Keratinocyte (primary cell): Measurements from ENCODE around the gene CLDN14. TPM values are rescaled to one million over a fixed set of nuclear protein-coding genes. Genes with fewer than 3 reads are reported as not detected.

Source experiments
- DNase-seq: peaks from one replicate; pipeline ENCODE4 v3.0.0-alpha.2; 2011; ENCODE audit warnings: low read depth, missing footprints, low spot score
- FAIRE-seq: peaks from 2 replicates; lab custom pipeline; 2011; peaks lifted over from hg19 to GRCh38; lab: Jason Lieb, UNC
- H2AFZ ChIP-seq: 2 replicates; pipeline ENCODE4 v1.6.0; 2012; ENCODE audit warnings: low read length, control low read depth, inconsistent platforms; ENCODE audit not compliant: control insufficient read depth
- H3K27ac ChIP-seq: 2 replicates; pipeline ENCODE4 v1.5.1; 2011; ENCODE audit warnings: low read length; ENCODE audit not compliant: control insufficient read depth, insufficient read depth
- H3K27me3 ChIP-seq: 3 replicates; pipeline ENCODE4 v1.6.0; 2011; ENCODE audit warnings: low read length; ENCODE audit not compliant: control insufficient read depth, insufficient read depth; ENCODE audit errors: extremely low read depth
- H3K36me3 ChIP-seq, 2 experiments: 2 replicates in 1 of 2; 3 replicates in 1 of 2; pipeline ENCODE4 v1.5.1; 2011; ENCODE audit warnings: low read length in 2 of 2, mild to moderate bottlenecking in 1 of 2; ENCODE audit not compliant: control insufficient read depth in 2 of 2, insufficient read depth in 2 of 2; ENCODE audit errors: extremely low read depth in 1 of 2
- H3K4me1 ChIP-seq: 3 replicates; pipeline ENCODE4 v1.5.1; 2011; ENCODE audit warnings: low read length; ENCODE audit not compliant: control insufficient read depth, insufficient read depth; ENCODE audit errors: extremely low read depth
- H3K4me2 ChIP-seq: 3 replicates; pipeline ENCODE4 v1.6.0; 2011; ENCODE audit warnings: low read depth, low read length; ENCODE audit not compliant: control insufficient read depth, insufficient read depth; ENCODE audit errors: extremely low read depth
- H3K4me3 ChIP-seq, 3 experiments: fragments of 200-600 bp in 1 of 3; sonication (generic) in 1 of 3; 2 replicates in 2 of 3; 3 replicates in 1 of 3; pipeline ENCODE4 v1.5.1; 2011 to 2016; ENCODE audit warnings: low read length in 3 of 3, mild to moderate bottlenecking in 3 of 3, control low read depth in 2 of 3, inconsistent platforms in 1 of 3, low read depth in 1 of 3, mixed read lengths in 1 of 3, mixed run types in 1 of 3, moderate library complexity in 1 of 3; ENCODE audit not compliant: control insufficient read depth in 2 of 3, insufficient read depth in 2 of 3; ENCODE audit errors: extremely low read depth in 1 of 3
- H3K79me2 ChIP-seq: 2 replicates; pipeline ENCODE4 v1.6.0; 2012; ENCODE audit warnings: low read length; ENCODE audit not compliant: control insufficient read depth, insufficient read depth
- H3K9ac ChIP-seq: 3 replicates; pipeline ENCODE4 v1.6.0; 2011; ENCODE audit warnings: low read length; ENCODE audit not compliant: control insufficient read depth, insufficient read depth; ENCODE audit errors: extremely low read depth
- H3K9me1 ChIP-seq: 3 replicates; pipeline ENCODE4 v1.6.0; 2011; ENCODE audit warnings: low read length; ENCODE audit not compliant: control insufficient read depth, insufficient read depth; ENCODE audit errors: extremely low read depth
- H3K9me3 ChIP-seq: 2 replicates; pipeline ENCODE4 v1.5.1; 2012; ENCODE audit warnings: low read depth, low read length; ENCODE audit not compliant: control insufficient read depth
- H4K20me1 ChIP-seq: 3 replicates; pipeline ENCODE4 v1.6.0; 2011; ENCODE audit warnings: low read length; ENCODE audit not compliant: control insufficient read depth, insufficient read depth; ENCODE audit errors: extremely low read depth
- EZH2 ChIP-seq: IDR thresholded peaks from one replicate; pipeline ENCODE4 v1.6.1; 2012; ENCODE audit warnings: inconsistent platforms, mild to moderate bottlenecking, low read length, moderate library complexity
- dilution Hi-C: fragments of 300-500 bp; cut with MboI; formaldehyde crosslinking; loops from one replicate; pipeline ENCODE4 v1.7.0; 2020; ENCODE audit warnings: low sequenced_read_pairs; ENCODE audit not compliant: extremely low pct_ligation_motif_present
- polyA plus RNA-seq, 5 experiments: library from polyadenylated mRNA; depleted of rRNA in 3 of 5; stranded (reverse) in 3 of 5; stranded (forward) in 1 of 5; unstranded in 1 of 5; fragments of >200 nt; gene quantifications; 1 replicate in 1 of 5; 2 replicates in 3 of 5; 3 replicates in 1 of 5; pipeline versions ENCODE4 v1.2.1 to v1.2.3, GENCODE V29; 2011 to 2012; ENCODE audit warnings: missing spikeins in 2 of 5, low read depth in 1 of 5, low replicate concordance in 1 of 5
- TF ChIP-seq, protein P1 (sequence below), 3 experiments: IDR thresholded peaks in 1 of 3; conservative IDR thresholded peaks in 1 of 3; optimal IDR thresholded peaks in 1 of 3; 2 replicates in 2 of 3; 3 replicates in 1 of 3; pipeline versions ENCODE3 to v1.5.1; 2011; ENCODE audit warnings: low read length in 3 of 3, mild to moderate bottlenecking in 3 of 3, moderate library complexity in 2 of 3, control low read depth in 1 of 3, inconsistent platforms in 1 of 3; ENCODE audit not compliant: insufficient read depth in 2 of 3; ENCODE audit errors: extremely low read depth in 1 of 3

Gene CLDN14
- polyA plus RNA-seq, 1 donor (not counting 4 experiments of a cell fraction or from before 2014, with no cell fraction given), result not detected

DNA sequence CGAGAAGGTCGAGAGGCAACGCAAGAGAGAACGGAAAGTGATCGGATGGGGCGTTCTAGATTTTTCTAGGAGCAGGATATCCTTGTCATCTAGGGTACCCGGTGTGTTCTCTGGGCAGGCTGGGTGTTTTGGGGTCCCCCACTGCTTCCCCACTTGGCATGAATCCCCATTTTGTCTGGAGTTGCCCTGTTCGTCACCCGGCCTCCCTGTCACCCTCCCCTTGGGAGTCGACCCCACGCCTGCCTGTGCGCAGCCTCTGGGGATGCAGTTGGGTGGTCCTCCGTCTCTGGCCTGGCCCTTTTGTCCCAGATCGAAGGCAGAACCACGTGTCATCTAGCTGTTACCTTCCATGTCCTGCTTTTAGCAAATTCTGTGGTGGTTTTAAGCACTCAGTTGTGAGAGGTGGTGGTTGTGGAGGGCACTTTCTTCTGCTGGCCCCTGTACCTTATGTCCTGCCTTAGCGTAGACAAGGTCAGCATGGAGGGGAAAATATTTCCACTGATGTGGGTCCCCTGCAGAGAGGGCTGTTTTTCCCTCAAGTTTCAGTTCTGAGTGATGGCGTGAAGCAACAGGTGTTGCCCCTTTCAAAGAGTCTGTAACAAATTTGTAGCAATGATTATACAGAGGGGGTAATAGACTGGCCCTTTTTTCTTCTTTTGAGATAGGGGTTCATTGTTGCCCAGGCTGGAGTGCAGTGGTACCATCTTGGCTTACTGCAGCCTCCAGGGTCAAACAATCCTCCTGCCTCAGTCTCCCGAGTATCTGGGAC lies 59.2 kb downstream of the CLDN14 start:
- Histone ChIP-seq H2AFZ (no peak overlapping the region), H3K9ac (no peak overlapping the region), H3K79me2 (no peaks in the 10 kb centered on the region), H3K9me3 (no peaks in the 10 kb centered on the region), H3K4me1 (no peaks in the 10 kb centered on the region), H4K20me1 (no peaks in the 10 kb centered on the region), H3K36me3 (peaks cover 0 to 8% of the 10 kb centered on the region in 2 experiments), H3K4me3 (no peak overlapping the region), H3K9me1 (no peaks in the 10 kb centered on the region), H3K27me3 (no peaks in the 10 kb centered on the region), H3K4me2 (no peak overlapping the region), H3K27ac (no peak overlapping the region)
- DNase-seq (no peak), FAIRE-seq (no peak)
- TF ChIP-seq, protein P1, sequence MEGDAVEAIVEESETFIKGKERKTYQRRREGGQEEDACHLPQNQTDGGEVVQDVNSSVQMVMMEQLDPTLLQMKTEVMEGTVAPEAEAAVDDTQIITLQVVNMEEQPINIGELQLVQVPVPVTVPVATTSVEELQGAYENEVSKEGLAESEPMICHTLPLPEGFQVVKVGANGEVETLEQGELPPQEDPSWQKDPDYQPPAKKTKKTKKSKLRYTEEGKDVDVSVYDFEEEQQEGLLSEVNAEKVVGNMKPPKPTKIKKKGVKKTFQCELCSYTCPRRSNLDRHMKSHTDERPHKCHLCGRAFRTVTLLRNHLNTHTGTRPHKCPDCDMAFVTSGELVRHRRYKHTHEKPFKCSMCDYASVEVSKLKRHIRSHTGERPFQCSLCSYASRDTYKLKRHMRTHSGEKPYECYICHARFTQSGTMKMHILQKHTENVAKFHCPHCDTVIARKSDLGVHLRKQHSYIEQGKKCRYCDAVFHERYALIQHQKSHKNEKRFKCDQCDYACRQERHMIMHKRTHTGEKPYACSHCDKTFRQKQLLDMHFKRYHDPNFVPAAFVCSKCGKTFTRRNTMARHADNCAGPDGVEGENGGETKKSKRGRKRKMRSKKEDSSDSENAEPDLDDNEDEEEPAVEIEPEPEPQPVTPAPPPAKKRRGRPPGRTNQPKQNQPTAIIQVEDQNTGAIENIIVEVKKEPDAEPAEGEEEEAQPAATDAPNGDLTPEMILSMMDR (optimal IDR thresholded peaks at IDR 0.05 in 1 of 3, IDR thresholded peaks at IDR 0.05 in 1 of 3, conservative IDR thresholded peaks at IDR 0.05 in 1 of 3; ENCODE audit: extremely low read depth in 1 of 3, insufficient read depth in 2 of 3, low read length in 3 of 3), result no peak
- no peak for TF ChIP-seq EZH2
- dilution Hi-C loops, result no loop called here

DNA sequence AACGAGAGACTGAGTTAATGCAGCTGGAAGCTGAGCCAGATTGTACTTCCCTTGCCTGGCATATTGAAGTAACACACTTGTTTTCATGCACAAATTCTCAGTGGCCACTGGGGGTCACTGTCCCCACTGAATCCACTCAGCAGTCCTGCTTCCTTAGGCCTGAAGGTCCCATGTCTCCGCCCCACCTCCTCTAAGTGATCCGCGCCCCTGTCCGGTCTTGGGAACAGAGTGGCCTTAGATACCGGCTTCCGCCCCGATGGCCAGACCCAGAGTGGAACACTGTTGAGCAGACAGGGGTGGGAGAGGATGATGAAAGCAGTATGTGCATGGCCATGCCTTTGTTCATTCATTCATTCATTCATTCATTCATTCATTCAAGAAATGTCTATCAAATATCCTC lies 59.9 kb downstream of the CLDN14 start:
- H3K9me3 ChIP-seq, result no peaks in the 10 kb centered on the region
- FAIRE-seq (peak; percentile 62), DNase-seq (peak; percentile 33)
- no peak overlapping the region for H3K4me3 ChIP-seq
- no peak for TF ChIP-seq EZH2
- TF ChIP-seq, protein P1 (optimal IDR thresholded peaks at IDR 0.05 in 1 of 3, IDR thresholded peaks at IDR 0.05 in 1 of 3, conservative IDR thresholded peaks at IDR 0.05 in 1 of 3; ENCODE audit: extremely low read depth in 1 of 3, insufficient read depth in 2 of 3, low read length in 3 of 3), result peak; percentile 79 to 95 (median 80)
- no peaks in the 10 kb centered on the region for H4K20me1 ChIP-seq
- peaks cover 0 to 8% of the 10 kb centered on the region in 2 experiments for H3K36me3 ChIP-seq
- dilution Hi-C loops, result no loop called here
- no peaks in the 10 kb centered on the region for H3K9me1 ChIP-seq
- H3K79me2 ChIP-seq, result no peaks in the 10 kb centered on the region
- H3K27ac ChIP-seq, result no peak overlapping the region
- H3K4me1 ChIP-seq, result no peaks in the 10 kb centered on the region
- no peaks in the 10 kb centered on the region for H3K27me3 ChIP-seq
- H2AFZ ChIP-seq, result no peak overlapping the region
- H3K4me2 ChIP-seq, result no peak overlapping the region
- no peak overlapping the region for H3K9ac ChIP-seq
